Measurements from ENCODE around the gene ACAP1.

- no peak for TF ChIP-seq CREB5 (CRISPR knock-in tag; IDR thresholded peaks at IDR 0.05; ENCODE audit: low read depth)
- no peak for TF ChIP-seq RARB (CRISPR knock-in tag; IDR thresholded peaks at IDR 0.05)
- TF ChIP-seq ZFP3 (CRISPR knock-in tag; IDR thresholded peaks at IDR 0.05) = no peak
- no peak for TF ChIP-seq ZFP30 (CRISPR knock-in tag; IDR thresholded peaks at IDR 0.05)
- TF ChIP-seq ARNTL (CRISPR knock-in tag; IDR thresholded peaks at IDR 0.05; ENCODE audit: borderline replicate concordance, low read depth) = no peak
Measured at GRCh38 chr17:7324438-7324779, 11.9 kb upstream of the ACAP1 start.

Data from SK-N-SH treated with all-trans-retinoic acid at 6 μM for 48 hours (cell line).